ENCODE results near the gene BLOC1S5. TPM values are rescaled to one million over a fixed set of nuclear protein-coding genes. Genes with fewer than 3 reads are reported as not detected.
A peak's percentile ranks its signal among the peaks of the same experiment; 100 is the strongest.

BLOC1S5 gene
- total and polyA plus RNA-seq, 9 of the 15 experiments (the other 6 are each of a cell fraction or from before 2014, with no cell fraction given), result 8.5 to 41.0 (median 27.7) TPM

DNA sequence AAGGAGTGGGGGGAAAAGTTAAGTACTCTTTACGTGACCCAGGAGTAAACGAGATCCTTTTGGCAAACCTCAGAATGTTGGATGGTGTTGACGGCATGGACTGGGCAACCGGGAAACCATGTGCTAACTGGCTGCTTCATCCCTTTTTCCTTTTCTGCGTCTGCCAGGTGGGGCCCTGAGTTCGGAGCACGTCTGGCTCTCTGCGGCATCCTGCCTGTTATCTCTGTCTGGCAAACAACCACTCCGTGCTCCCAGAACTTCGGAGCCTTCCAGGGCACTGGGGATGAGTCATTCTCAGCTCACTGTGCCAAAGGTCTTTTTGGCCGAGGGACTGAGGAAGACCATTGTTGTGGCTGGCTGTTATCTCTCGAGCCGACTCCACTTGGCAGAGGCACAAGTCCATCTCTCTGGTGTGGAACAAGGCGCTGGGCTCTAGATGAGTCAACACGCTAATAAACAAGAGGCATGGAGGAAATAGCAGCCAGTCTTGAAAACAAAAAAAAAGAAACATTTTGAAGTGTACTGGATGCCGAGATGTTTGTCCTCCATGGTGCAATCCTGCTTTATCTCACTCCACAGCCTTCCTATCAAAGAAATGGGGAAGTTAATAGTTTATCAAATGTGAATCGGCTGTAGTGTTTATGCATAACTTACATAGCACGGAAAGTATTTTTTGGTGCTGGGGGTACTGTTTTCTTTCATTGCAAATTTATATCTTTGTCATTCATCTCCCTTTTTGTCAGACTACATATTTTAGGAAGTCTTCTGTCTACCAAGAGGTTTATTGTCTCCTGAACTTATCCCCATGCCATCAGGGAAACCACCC, 89.0 kb downstream of the BLOC1S5 start (continued):
- TF ChIP-seq JUND (IDR thresholded peaks at IDR 0.05; ENCODE audit: borderline replicate concordance, low read depth, low read length), result peak; percentile 100
- peak; percentile 99 for TF ChIP-seq JUND (tag; IDR thresholded peaks at IDR 0.05; ENCODE audit: borderline replicate concordance, low read depth, low read length)
- no peak for TF ChIP-seq ZNF785 (CRISPR knock-in tag; IDR thresholded peaks at IDR 0.05)
- TF ChIP-seq MCM5 (IDR thresholded peaks at IDR 0.05; ENCODE audit: low read depth), result no peak
- TF ChIP-seq ZNF584 (CRISPR knock-in tag; IDR thresholded peaks at IDR 0.05; ENCODE audit: low read depth), result peak; percentile 63; the same call in 1 of the 2 replicates
- peak; percentile 91 for TF ChIP-seq CBFA2T2 (conservative IDR thresholded peaks at IDR 0.05)
- TF ChIP-seq, protein P1, sequence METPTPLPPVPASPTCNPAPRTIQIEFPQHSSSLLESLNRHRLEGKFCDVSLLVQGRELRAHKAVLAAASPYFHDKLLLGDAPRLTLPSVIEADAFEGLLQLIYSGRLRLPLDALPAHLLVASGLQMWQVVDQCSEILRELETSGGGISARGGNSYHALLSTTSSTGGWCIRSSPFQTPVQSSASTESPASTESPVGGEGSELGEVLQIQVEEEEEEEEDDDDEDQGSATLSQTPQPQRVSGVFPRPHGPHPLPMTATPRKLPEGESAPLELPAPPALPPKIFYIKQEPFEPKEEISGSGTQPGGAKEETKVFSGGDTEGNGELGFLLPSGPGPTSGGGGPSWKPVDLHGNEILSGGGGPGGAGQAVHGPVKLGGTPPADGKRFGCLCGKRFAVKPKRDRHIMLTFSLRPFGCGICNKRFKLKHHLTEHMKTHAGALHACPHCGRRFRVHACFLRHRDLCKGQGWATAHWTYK (CRISPR knock-in tag; IDR thresholded peaks at IDR 0.05), result no peak
- TF ChIP-seq STAT5A (IDR thresholded peaks at IDR 0.05; ENCODE audit: borderline replicate concordance, low read length), result peak; percentile 61; the same call in 1 of the 2 replicates
- no peak for TF ChIP-seq ZNF143 (CRISPR knock-in tag; IDR thresholded peaks at IDR 0.05)
- no peak for TF ChIP-seq KLF13 (tag; IDR thresholded peaks at IDR 0.05; ENCODE audit: borderline replicate concordance, low read depth)
- TF ChIP-seq, protein P2, sequence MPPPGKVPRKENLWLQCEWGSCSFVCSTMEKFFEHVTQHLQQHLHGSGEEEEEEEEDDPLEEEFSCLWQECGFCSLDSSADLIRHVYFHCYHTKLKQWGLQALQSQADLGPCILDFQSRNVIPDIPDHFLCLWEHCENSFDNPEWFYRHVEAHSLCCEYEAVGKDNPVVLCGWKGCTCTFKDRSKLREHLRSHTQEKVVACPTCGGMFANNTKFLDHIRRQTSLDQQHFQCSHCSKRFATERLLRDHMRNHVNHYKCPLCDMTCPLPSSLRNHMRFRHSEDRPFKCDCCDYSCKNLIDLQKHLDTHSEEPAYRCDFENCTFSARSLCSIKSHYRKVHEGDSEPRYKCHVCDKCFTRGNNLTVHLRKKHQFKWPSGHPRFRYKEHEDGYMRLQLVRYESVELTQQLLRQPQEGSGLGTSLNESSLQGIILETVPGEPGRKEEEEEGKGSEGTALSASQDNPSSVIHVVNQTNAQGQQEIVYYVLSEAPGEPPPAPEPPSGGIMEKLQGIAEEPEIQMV (tag; conservative IDR thresholded peaks at IDR 0.05; ENCODE audit: low read depth), result no peak
- TF ChIP-seq TARDBP (IDR thresholded peaks at IDR 0.05), result peak; percentile 64; the same call in 1 of the 2 replicates
- TF ChIP-seq MEF2D (tag; conservative IDR thresholded peaks at IDR 0.05; ENCODE audit: low read depth), result peak; percentile 64; the same call in 1 of the 2 replicates
- peak; percentile 74 for TF ChIP-seq EHMT2 (IDR thresholded peaks at IDR 0.05)
- TF ChIP-seq, protein P3, sequence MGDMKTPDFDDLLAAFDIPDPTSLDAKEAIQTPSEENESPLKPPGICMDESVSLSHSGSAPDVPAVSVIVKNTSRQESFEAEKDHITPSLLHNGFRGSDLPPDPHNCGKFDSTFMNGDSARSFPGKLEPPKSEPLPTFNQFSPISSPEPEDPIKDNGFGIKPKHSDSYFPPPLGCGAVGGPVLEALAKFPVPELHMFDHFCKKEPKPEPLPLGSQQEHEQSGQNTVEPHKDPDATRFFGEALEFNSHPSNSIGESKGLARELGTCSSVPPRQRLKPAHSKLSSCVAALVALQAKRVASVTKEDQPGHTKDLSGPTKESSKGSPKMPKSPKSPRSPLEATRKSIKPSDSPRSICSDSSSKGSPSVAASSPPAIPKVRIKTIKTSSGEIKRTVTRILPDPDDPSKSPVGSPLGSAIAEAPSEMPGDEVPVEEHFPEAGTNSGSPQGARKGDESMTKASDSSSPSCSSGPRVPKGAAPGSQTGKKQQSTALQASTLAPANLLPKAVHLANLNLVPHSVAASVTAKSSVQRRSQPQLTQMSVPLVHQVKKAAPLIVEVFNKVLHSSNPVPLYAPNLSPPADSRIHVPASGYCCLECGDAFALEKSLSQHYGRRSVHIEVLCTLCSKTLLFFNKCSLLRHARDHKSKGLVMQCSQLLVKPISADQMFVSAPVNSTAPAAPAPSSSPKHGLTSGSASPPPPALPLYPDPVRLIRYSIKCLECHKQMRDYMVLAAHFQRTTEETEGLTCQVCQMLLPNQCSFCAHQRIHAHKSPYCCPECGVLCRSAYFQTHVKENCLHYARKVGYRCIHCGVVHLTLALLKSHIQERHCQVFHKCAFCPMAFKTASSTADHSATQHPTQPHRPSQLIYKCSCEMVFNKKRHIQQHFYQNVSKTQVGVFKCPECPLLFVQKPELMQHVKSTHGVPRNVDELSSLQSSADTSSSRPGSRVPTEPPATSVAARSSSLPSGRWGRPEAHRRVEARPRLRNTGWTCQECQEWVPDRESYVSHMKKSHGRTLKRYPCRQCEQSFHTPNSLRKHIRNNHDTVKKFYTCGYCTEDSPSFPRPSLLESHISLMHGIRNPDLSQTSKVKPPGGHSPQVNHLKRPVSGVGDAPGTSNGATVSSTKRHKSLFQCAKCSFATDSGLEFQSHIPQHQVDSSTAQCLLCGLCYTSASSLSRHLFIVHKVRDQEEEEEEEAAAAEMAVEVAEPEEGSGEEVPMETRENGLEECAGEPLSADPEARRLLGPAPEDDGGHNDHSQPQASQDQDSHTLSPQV (IDR thresholded peaks at IDR 0.05), result no peak
- TF ChIP-seq ZNF57 (CRISPR knock-in tag; IDR thresholded peaks at IDR 0.05), result no peak
- TF ChIP-seq NFXL1 (CRISPR knock-in tag; IDR thresholded peaks at IDR 0.05), result no peak
- no peak for TF ChIP-seq KLF10 (CRISPR knock-in tag; IDR thresholded peaks at IDR 0.05)
- peak; percentile 99 for TF ChIP-seq ZNF263 (CRISPR knock-in tag; IDR thresholded peaks at IDR 0.05; ENCODE audit: borderline replicate concordance)
- TF ChIP-seq, protein P4, sequence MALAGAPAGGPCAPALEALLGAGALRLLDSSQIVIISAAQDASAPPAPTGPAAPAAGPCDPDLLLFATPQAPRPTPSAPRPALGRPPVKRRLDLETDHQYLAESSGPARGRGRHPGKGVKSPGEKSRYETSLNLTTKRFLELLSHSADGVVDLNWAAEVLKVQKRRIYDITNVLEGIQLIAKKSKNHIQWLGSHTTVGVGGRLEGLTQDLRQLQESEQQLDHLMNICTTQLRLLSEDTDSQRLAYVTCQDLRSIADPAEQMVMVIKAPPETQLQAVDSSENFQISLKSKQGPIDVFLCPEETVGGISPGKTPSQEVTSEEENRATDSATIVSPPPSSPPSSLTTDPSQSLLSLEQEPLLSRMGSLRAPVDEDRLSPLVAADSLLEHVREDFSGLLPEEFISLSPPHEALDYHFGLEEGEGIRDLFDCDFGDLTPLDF (CRISPR knock-in tag; IDR thresholded peaks at IDR 0.05), result no peak
